HEK293 (cell line): ENCODE measurements around the gene ANAPC2.

ENCODE experiments used
- KLF7 ChIP-seq: fragments of 450-650 bp; formaldehyde crosslinking; IDR thresholded peaks from 2 replicates; pipeline ENCODE4 v1.5.1; 2016; ENCODE audit warnings: missing biosample characterization, missing genetic modification characterization, borderline replicate concordance
- KLF9 ChIP-seq: fragments of 450-650 bp; formaldehyde crosslinking; IDR thresholded peaks from 2 replicates; pipeline ENCODE4 v1.5.1; 2016; ENCODE audit warnings: missing biosample characterization, missing genetic modification characterization, low read depth
- MYNN ChIP-seq: fragments of 450-650 bp; formaldehyde crosslinking; IDR thresholded peaks from 2 replicates; pipeline ENCODE4 v1.5.1; 2016; ENCODE audit warnings: missing biosample characterization, missing genetic modification characterization, borderline replicate concordance
- PRDM1 ChIP-seq: fragments of 450-650 bp; formaldehyde crosslinking; IDR thresholded peaks from 2 replicates; pipeline ENCODE4; 2016; ENCODE audit warnings: missing biosample characterization, missing genetic modification characterization
- PRDM6 ChIP-seq: fragments of 450-650 bp; formaldehyde crosslinking; IDR thresholded peaks from 2 replicates; pipeline ENCODE4 v1.5.1; 2017; ENCODE audit warnings: missing biosample characterization, missing genetic modification characterization
- ZBTB44 ChIP-seq: fragments of 450-650 bp; IDR thresholded peaks from 2 replicates; pipeline ENCODE4 v1.5.1; 2018; ENCODE audit warnings: missing biosample characterization, mild to moderate bottlenecking, missing genetic modification characterization
- ZNF10 ChIP-seq: fragments of 450-650 bp; formaldehyde crosslinking; IDR thresholded peaks from 2 replicates; pipeline ENCODE4 v1.5.1; 2017; ENCODE audit warnings: missing biosample characterization, missing genetic modification characterization
- ZNF132 ChIP-seq: fragments of 450-650 bp; formaldehyde crosslinking; IDR thresholded peaks from 2 replicates; pipeline ENCODE4 v1.5.1; 2017; ENCODE audit warnings: missing biosample characterization, missing genetic modification characterization, borderline replicate concordance
- ZNF175 ChIP-seq: fragments of 450-650 bp; formaldehyde crosslinking; IDR thresholded peaks from 2 replicates; pipeline ENCODE4 v1.5.1; 2016; ENCODE audit warnings: missing biosample characterization, missing genetic modification characterization
- ZNF211 ChIP-seq: fragments of 450-650 bp; formaldehyde crosslinking; IDR thresholded peaks from 2 replicates; pipeline ENCODE4 v1.5.1; 2016; ENCODE audit warnings: low read depth, missing biosample characterization, missing genetic modification characterization
- ZNF24 ChIP-seq: fragments of 450-650 bp; formaldehyde crosslinking; IDR thresholded peaks from 2 replicates; pipeline ENCODE4 v1.5.1; 2016; ENCODE audit warnings: missing biosample characterization, missing genetic modification characterization
- ZNF324 ChIP-seq: fragments of 450-650 bp; formaldehyde crosslinking; IDR thresholded peaks from 2 replicates; pipeline ENCODE4 v1.5.1; 2016; ENCODE audit warnings: missing biosample characterization, missing genetic modification characterization
- ZNF645 ChIP-seq: fragments of 450-650 bp; formaldehyde crosslinking; IDR thresholded peaks from 2 replicates; pipeline ENCODE4; 2016; ENCODE audit warnings: missing biosample characterization, missing genetic modification characterization
- ZNF707 ChIP-seq: fragments of 450-650 bp; formaldehyde crosslinking; IDR thresholded peaks from 2 replicates; pipeline ENCODE4 v1.5.1; 2016; ENCODE audit warnings: missing biosample characterization, missing genetic modification characterization
- ZNF76 ChIP-seq: fragments of 450-650 bp; formaldehyde crosslinking; IDR thresholded peaks from 2 replicates; pipeline ENCODE4; 2016; ENCODE audit warnings: low read depth, missing biosample characterization, missing genetic modification characterization, borderline replicate concordance
- ZNF777 ChIP-seq: fragments of 450-650 bp; formaldehyde crosslinking; IDR thresholded peaks from 2 replicates; pipeline ENCODE4 v1.5.1; 2017; ENCODE audit warnings: missing biosample characterization, missing genetic modification characterization, borderline replicate concordance
- ZNF785 ChIP-seq: fragments of 450-650 bp; formaldehyde crosslinking; IDR thresholded peaks from 2 replicates; pipeline ENCODE4 v1.5.1; 2016; ENCODE audit warnings: missing biosample characterization, missing genetic modification characterization
- ZSCAN23 ChIP-seq: fragments of 450-650 bp; formaldehyde crosslinking; IDR thresholded peaks from 2 replicates; pipeline ENCODE4 v1.5.1; 2016; ENCODE audit warnings: missing biosample characterization, missing genetic modification characterization
- TF ChIP-seq, protein P1 (sequence below): fragments of 450-650 bp; formaldehyde crosslinking; IDR thresholded peaks from 2 replicates; pipeline ENCODE4 v1.5.1; 2016; ENCODE audit warnings: missing biosample characterization, missing genetic modification characterization
- TF ChIP-seq, protein P2 (sequence below): fragments of 450-650 bp; formaldehyde crosslinking; IDR thresholded peaks from 2 replicates; pipeline ENCODE4 v1.5.1; 2016; ENCODE audit warnings: missing biosample characterization, missing genetic modification characterization, borderline replicate concordance
- TF ChIP-seq, protein P3 (sequence below): fragments of 450-650 bp; formaldehyde crosslinking; IDR thresholded peaks from 2 replicates; pipeline ENCODE4 v1.5.1; 2016; ENCODE audit warnings: missing biosample characterization, missing genetic modification characterization
- TF ChIP-seq, protein P4 (sequence below): fragments of 450-650 bp; formaldehyde crosslinking; IDR thresholded peaks from 2 replicates; pipeline ENCODE4 v1.5.1; 2016; ENCODE audit warnings: missing biosample characterization, missing genetic modification characterization
- TF ChIP-seq, protein P5 (sequence below): fragments of 450-650 bp; formaldehyde crosslinking; IDR thresholded peaks from 2 replicates; pipeline ENCODE4 v1.5.1; 2017; ENCODE audit warnings: missing biosample characterization, mild to moderate bottlenecking, missing genetic modification characterization, moderate library complexity

ANAPC2 gene

DNA sequence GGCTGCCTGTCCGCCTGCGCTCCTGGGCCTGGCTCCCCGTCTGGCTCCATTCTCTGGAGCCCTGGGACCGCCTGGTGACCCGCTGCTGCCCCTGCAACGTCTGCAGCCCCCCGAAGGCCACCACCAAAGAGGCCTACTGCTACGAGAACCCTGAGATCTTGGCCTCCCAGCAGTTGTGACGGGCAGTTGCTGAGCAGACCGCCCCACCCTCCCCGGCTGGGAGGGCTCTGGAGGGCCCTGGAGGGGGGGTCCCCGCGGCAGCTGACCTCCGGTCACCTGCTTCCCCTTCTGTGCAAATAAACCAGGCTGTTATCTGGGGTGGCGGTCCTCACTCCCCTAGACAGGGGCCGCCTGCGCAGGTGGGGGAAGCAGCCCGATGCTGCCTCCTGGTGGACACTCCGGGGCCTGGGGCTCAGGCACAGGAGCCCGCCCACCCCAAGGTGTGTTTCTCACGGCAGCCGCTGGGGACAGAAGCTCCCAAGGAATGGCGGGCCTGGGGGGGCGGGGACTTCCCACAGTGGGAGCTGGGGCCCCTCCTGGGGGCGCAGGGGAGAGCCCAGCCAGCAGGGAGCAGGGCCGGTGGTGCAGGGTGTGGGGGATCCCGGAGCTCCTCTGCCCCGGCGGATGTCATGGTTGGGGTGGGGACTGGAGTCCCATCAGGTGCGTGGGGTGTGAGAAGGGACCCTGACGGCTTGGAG is 48.0 kb upstream of the ANAPC2 start (continued):
- TF ChIP-seq, protein P1, sequence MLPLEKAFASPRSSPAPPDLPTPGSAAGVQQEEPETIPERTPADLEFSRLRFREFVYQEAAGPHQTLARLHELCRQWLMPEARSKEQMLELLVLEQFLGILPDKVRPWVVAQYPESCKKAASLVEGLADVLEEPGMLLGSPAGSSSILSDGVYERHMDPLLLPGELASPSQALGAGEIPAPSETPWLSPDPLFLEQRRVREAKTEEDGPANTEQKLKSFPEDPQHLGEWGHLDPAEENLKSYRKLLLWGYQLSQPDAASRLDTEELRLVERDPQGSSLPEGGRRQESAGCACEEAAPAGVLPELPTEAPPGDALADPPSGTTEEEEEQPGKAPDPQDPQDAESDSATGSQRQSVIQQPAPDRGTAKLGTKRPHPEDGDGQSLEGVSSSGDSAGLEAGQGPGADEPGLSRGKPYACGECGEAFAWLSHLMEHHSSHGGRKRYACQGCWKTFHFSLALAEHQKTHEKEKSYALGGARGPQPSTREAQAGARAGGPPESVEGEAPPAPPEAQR (tag by site-specific recombination): no peak
- TF ChIP-seq ZNF785 (tag by site-specific recombination) (no peak), ZNF777 (no peak), ZNF645 (0 out of 2 replicates have a peak, but pooled peaks have one; percentile 22), ZNF175 (tag by site-specific recombination) (no peak), ZNF24 (tag by site-specific recombination) (no peak), MYNN (no peak), ZNF211 (tag by site-specific recombination) (no peak), PRDM6 (tag by site-specific recombination) (no peak), PRDM1 (no peak), ZSCAN23 (no peak), KLF7 (tag by site-specific recombination) (peak; percentile 63; the same call in 1 of the 2 replicates), ZNF324 (tag by site-specific recombination) (0 out of 2 replicates have a peak, but pooled peaks have one; percentile 56), ZNF76 (tag by site-specific recombination) (peak; percentile 39), ZBTB44 (tag by site-specific recombination) (0 out of 2 replicates have a peak, but pooled peaks have one; percentile 26), ZNF707 (tag by site-specific recombination) (no peak), ZNF10 (tag by site-specific recombination) (peak; percentile 22; the same call in 1 of the 2 replicates), ZNF132 (no peak), KLF9 (peak; percentile 93)
- TF ChIP-seq, protein P2, sequence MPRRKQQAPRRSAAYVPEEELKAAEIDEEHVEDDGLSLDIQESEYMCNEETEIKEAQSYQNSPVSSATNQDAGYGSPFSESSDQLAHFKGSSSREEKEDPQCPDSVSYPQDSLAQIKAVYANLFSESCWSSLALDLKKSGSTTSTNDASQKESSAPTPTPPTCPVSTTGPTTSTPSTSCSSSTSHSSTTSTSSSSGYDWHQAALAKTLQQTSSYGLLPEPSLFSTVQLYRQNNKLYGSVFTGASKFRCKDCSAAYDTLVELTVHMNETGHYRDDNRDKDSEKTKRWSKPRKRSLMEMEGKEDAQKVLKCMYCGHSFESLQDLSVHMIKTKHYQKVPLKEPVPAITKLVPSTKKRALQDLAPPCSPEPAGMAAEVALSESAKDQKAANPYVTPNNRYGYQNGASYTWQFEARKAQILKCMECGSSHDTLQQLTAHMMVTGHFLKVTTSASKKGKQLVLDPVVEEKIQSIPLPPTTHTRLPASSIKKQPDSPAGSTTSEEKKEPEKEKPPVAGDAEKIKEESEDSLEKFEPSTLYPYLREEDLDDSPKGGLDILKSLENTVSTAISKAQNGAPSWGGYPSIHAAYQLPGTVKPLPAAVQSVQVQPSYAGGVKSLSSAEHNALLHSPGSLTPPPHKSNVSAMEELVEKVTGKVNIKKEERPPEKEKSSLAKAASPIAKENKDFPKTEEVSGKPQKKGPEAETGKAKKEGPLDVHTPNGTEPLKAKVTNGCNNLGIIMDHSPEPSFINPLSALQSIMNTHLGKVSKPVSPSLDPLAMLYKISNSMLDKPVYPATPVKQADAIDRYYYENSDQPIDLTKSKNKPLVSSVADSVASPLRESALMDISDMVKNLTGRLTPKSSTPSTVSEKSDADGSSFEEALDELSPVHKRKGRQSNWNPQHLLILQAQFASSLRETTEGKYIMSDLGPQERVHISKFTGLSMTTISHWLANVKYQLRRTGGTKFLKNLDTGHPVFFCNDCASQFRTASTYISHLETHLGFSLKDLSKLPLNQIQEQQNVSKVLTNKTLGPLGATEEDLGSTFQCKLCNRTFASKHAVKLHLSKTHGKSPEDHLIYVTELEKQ: no peak
- TF ChIP-seq, protein P3, sequence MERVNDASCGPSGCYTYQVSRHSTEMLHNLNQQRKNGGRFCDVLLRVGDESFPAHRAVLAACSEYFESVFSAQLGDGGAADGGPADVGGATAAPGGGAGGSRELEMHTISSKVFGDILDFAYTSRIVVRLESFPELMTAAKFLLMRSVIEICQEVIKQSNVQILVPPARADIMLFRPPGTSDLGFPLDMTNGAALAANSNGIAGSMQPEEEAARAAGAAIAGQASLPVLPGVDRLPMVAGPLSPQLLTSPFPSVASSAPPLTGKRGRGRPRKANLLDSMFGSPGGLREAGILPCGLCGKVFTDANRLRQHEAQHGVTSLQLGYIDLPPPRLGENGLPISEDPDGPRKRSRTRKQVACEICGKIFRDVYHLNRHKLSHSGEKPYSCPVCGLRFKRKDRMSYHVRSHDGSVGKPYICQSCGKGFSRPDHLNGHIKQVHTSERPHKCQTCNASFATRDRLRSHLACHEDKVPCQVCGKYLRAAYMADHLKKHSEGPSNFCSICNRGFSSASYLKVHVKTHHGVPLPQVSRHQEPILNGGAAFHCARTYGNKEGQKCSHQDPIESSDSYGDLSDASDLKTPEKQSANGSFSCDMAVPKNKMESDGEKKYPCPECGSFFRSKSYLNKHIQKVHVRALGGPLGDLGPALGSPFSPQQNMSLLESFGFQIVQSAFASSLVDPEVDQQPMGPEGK (tag by site-specific recombination): peak; percentile 98
- TF ChIP-seq, protein P4, sequence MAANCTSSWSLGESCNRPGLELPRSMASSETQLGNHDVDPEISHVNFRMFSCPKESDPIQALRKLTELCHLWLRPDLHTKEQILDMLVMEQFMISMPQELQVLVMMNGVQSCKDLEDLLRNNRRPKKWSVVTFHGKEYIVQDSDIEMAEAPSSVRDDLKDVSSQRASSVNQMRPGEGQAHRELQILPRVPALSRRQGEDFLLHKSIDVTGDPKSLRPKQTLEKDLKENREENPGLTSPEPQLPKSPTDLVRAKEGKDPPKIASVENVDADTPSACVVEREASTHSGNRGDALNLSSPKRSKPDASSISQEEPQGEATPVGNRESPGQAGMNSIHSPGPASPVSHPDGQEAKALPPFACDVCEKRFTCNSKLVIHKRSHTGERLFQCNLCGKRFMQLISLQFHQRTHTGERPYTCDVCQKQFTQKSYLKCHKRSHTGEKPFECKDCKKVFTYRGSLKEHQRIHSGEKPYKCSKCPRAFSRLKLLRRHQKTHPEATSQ (tag by site-specific recombination): 0 out of 2 replicates have a peak, but pooled peaks have one; percentile 65
- TF ChIP-seq, protein P5, sequence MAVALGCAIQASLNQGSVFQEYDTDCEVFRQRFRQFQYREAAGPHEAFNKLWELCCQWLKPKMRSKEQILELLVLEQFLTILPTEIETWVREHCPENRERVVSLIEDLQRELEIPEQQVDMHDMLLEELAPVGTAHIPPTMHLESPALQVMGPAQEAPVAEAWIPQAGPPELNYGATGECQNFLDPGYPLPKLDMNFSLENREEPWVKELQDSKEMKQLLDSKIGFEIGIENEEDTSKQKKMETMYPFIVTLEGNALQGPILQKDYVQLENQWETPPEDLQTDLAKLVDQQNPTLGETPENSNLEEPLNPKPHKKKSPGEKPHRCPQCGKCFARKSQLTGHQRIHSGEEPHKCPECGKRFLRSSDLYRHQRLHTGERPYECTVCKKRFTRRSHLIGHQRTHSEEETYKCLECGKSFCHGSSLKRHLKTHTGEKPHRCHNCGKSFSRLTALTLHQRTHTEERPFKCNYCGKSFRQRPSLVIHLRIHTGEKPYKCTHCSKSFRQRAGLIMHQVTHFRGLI (tag by site-specific recombination): peak; percentile 49; the same call in 1 of the 2 replicates
